Left lung (tissue), 14 donors: Measurements from ENCODE around the gene DDX52. TPM values are rescaled to one million over a fixed set of nuclear protein-coding genes. Genes with fewer than 3 reads are reported as not detected.
A peak's percentile ranks its signal among the peaks of the same experiment; 100 is the strongest.

Source experiments
- ATAC-seq: fragments of 200-7000 bp; cut with Tn5 transposase; one replicate; pipeline ENCODE4 v1.9.1; 2020; ENCODE audit warnings: moderate library complexity
- DNase-seq, 4 donors: peaks; one replicate each; pipeline ENCODE4 v3.0.0-alpha.2; 2013 to 2020
- H3K27ac ChIP-seq, 2 donors: fragments of 200-600 bp; sonication (generic) in 1 of 2; one replicate each; pipeline versions ENCODE4 v1.5.0 to v1.8.0; 2020 to 2021
- H3K27me3 ChIP-seq, 2 donors: fragments of 200-600 bp; sonication (generic) in 1 of 2; one replicate each; pipeline versions ENCODE4 v1.5.0 to v1.8.0; 2020 to 2021
- H3K36me3 ChIP-seq, 2 donors: fragments of 200-600 bp; sonication (generic) in 1 of 2; one replicate each; pipeline versions ENCODE4 v1.5.0 to v1.8.0; 2020 to 2021
- H3K4me1 ChIP-seq, 2 donors: fragments of 200-600 bp; one replicate each; pipeline ENCODE4 v1.8.0; 2021
- H3K4me3 ChIP-seq, 2 donors: fragments of 200-600 bp; sonication (generic) in 1 of 2; one replicate each; pipeline versions ENCODE4 v1.5.0 to v1.8.0; 2020 to 2021; ENCODE audit warnings: mild to moderate bottlenecking in 1 of 2
- H3K9me3 ChIP-seq, 2 donors: fragments of 200-600 bp; sonication (generic) in 1 of 2; one replicate each; pipeline versions ENCODE4 v1.5.0 to v1.8.0; 2020 to 2021
- CTCF ChIP-seq, 2 donors: fragments of 200-600 bp; sonication (generic) in 1 of 2; IDR thresholded peaks; one replicate each; pipeline versions ENCODE4 v1.5.0 to v1.8.0; 2021; ENCODE audit warnings: antibody characterized with exemption in 2 of 2
- intact Hi-C, 2 donors: fragments of 100-400 bp; cut with DNase I; formaldehyde crosslinking; loops; one replicate each; pipeline versions ENCODE4 v1.11.2 to v1.14.2; 2022
- long read RNA-seq, 12 donors: library from polyadenylated mRNA in 2 of 12; unstranded in 2 of 12; transcript quantifications; one replicate each; pipeline ENCODE4 v2.0.0 and lab custom pipeline, GENCODE V29; 2019 to 2026
- polyA plus RNA-seq, 6 donors: library from polyadenylated mRNA; unstranded; fragments of 120-200 nt; gene quantifications; one replicate each; pipeline ENCODE4 v1.2.1, GENCODE V29; 2013; ENCODE audit not compliant: insufficient read length in 6 of 6
- total RNA-seq, 2 donors: library from RNA; stranded (reverse); fragmentation: NEBNext Ultra II Directional; extraction: Animal tissue kit (Norgen Biotek cat#: 25700); gene quantifications; one replicate each; pipeline ENCODE4 v1.2.1, GENCODE V29; 2021
- donor health status: DM: no; HTN: yes; CAD: no.
- donor health status: DM: no; HTN: no; CAD: no.

The DDX52 gene
- total RNA-seq = 10 to 100 TPM; 23.7 to 24.3 TPM
- 10 to 100 TPM; 34.5 to 41.6 (median 38.4) TPM for polyA plus RNA-seq
- long read RNA-seq, donor 1, full-length matches to known transcripts = 4 of 17 reads
- long read RNA-seq, donor 1, partial matches to known transcripts = 13 of 17 reads
- long read RNA-seq, donor 1, other reads (novel, unspliced or antisense) = 0 of 17 reads
- long read RNA-seq, donor 2, full-length matches to known transcripts = 7 of 29 reads
- long read RNA-seq, donor 2, partial matches to known transcripts = 22 of 29 reads
- long read RNA-seq, donor 2, other reads (novel, unspliced or antisense) = 0 of 29 reads
- long read RNA-seq, donor 3, full-length matches to known transcripts = 4 of 4 reads
- long read RNA-seq, donor 3, partial matches to known transcripts = 0 of 4 reads
- long read RNA-seq, donor 3, other reads (novel, unspliced or antisense) = 0 of 4 reads
- long read RNA-seq, donor 4, full-length matches to known transcripts = 3 of 11 reads
- long read RNA-seq, donor 4, partial matches to known transcripts = 8 of 11 reads
- long read RNA-seq, donor 4, other reads (novel, unspliced or antisense) = 0 of 11 reads
- long read RNA-seq, donor 5, full-length matches to known transcripts = 3 of 3 reads
- long read RNA-seq, donor 5, partial matches to known transcripts = 0 of 3 reads
- long read RNA-seq, donor 5, other reads (novel, unspliced or antisense) = 0 of 3 reads
- long read RNA-seq, donor 6, full-length matches to known transcripts = 3 of 8 reads
- long read RNA-seq, donor 6, partial matches to known transcripts = 5 of 8 reads
- long read RNA-seq, donor 6, other reads (novel, unspliced or antisense) = 0 of 8 reads
- long read RNA-seq, donor 7, partial matches to known transcripts = 0 of 1 reads
- long read RNA-seq, donor 7, other reads (novel, unspliced or antisense) = 0 of 1 reads
- long read RNA-seq, donor 8, full-length matches to known transcripts = 2 of 2 reads
- long read RNA-seq, donor 8, partial matches to known transcripts = 0 of 2 reads
- long read RNA-seq, donor 8, other reads (novel, unspliced or antisense) = 0 of 2 reads
- long read RNA-seq, donor 9 = 0 reads
- long read RNA-seq, donor 10, full-length matches to known transcripts = 1 of 4 reads
- long read RNA-seq, donor 10, partial matches to known transcripts = 3 of 4 reads
- long read RNA-seq, donor 10, other reads (novel, unspliced or antisense) = 0 of 4 reads
- long read RNA-seq, donor 11 = 0 reads
- long read RNA-seq, donor 12, full-length matches to known transcripts = 2 of 13 reads
- long read RNA-seq, donor 12, partial matches to known transcripts = 11 of 13 reads
- long read RNA-seq, donor 12, other reads (novel, unspliced or antisense) = 0 of 13 reads

- Histone ChIP-seq H3K4me3 (peak within 1 kb of the TSS; percentile 61 to 89), H3K27me3 (peaks cover 0 to 34% of the 10 kb centered on the region in 2 donors), H3K4me1 (peaks cover 10 to 43% of the 10 kb centered on the region in 2 donors), H3K36me3 (peaks cover 0 to 30% of the 10 kb centered on the region in 2 donors), H3K9me3 (no peaks in the 10 kb centered on the region), H3K27ac (peak within 1 kb of the TSS; percentile 78 to 86)
- intact Hi-C loops = no loop called here
- DNase-seq = peak; percentile 88 to 96 (median 94)
- no peak for TF ChIP-seq CTCF (IDR thresholded peaks at IDR 0.05)
- peak; percentile 99 for ATAC-seq
These were observed at the start of gene DDX52 for GRCh38 chr17:37643118-37643766. Gene DDX52, minus strand, starts transcription at chr17:37643446. Its CDS starts 26 bp downstream, at chr17:37643420.

- H3K36me3 ChIP-seq = no peaks in the 10 kb centered on the region
- H3K4me3 ChIP-seq = no peak overlapping the region
- TF ChIP-seq CTCF (IDR thresholded peaks at IDR 0.05) = no peak
- H3K9me3 ChIP-seq = no peaks in the 10 kb centered on the region
- no peak overlapping the region for H3K27ac ChIP-seq
- H3K27me3 ChIP-seq = no peaks in the 10 kb centered on the region
- DNase-seq (no peak), ATAC-seq (no peak)
- no peaks in the 10 kb centered on the region for H3K4me1 ChIP-seq
- intact Hi-C loops = no loop called here
These were observed 48.6 kb upstream of the DDX52 start for GRCh38 chr17:37691807-37692206.

GRCh38 chr17:37689317-37689716 lies 46.1 kb upstream of the DDX52 start:
- TF ChIP-seq CTCF (IDR thresholded peaks at IDR 0.05) = no peak

DNA sequence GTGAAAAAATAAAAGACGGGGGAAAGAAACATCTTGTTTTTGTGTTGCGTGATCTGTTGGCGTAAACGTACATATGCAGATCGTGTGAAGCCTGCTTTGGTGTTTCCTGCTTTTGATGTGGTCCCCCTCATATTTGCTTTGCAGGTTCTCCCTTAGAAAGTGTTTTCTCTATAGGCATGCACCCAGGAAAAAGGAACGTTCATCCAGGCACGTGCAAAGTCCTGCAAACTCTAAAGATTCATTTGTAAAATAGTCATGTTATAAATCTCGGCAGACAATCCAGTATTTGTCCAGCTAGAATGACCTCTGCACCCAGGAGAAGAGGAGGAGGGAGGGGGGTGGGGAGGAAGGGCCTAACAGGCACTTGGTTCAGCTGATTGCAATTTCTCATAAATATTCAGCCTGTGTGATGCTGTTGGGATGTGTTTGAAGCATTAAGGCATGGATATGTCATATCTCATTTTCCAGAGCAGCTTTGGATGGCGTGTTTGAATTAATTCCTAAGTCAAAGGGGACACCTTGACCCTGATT lies 40.3 kb upstream of the DDX52 start:
- no peak for DNase-seq
- intact Hi-C loops = no loop called here
- Histone ChIP-seq H3K27ac (no peak overlapping the region), H3K4me1 (no peaks in the 10 kb centered on the region), H3K9me3 (no peaks in the 10 kb centered on the region), H3K36me3 (no peaks in the 10 kb centered on the region), H3K27me3 (no peaks in the 10 kb centered on the region), H3K4me3 (no peak overlapping the region)
- no peak for ATAC-seq
- no peak for TF ChIP-seq CTCF (IDR thresholded peaks at IDR 0.05)

More at GRCh38 chr17:37689317-37689716, 46.1 kb upstream of the DDX52 start:
- Histone ChIP-seq H3K4me1 (no peaks in the 10 kb centered on the region), H3K9me3 (no peaks in the 10 kb centered on the region), H3K27ac (no peak overlapping the region), H3K4me3 (no peak overlapping the region), H3K36me3 (no peaks in the 10 kb centered on the region), H3K27me3 (no peaks in the 10 kb centered on the region)
- ATAC-seq (no peak), DNase-seq (no peak)
- intact Hi-C loops = no loop called here
